ENCODE results near the gene ZSCAN5A.
"Not testable (repeated sequence)": the region's sequence is repeated elsewhere in the genome, so short reads cannot be mapped to it uniquely, and the experiment has no call there.

The ZSCAN5A gene

GRCh38 chr19:56270676-56271075, 44.0 kb downstream of the ZSCAN5A start:
- no peak for DNase-seq

DNA sequence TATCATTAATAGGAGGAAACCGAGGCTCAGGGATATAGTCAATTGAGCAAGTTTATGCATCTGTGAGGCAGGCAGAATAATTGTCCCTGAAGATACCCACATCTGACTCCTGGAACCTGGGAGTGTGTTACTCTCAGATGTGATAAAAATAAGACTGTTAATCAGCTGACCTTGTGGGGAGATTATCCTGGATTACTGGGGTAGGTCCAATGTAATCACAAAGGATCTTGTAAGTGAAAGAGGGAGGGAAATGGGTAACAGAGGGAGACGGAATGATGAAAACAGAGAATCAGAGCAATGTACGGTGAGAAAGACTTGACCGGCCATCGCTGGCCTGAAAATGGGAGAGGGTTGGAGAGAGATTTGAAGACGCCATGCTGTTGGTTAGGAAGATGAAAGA, 45.3 kb downstream of the ZSCAN5A start:
- DNase-seq: no peak

- DNase-seq: no peak
Measured at GRCh38 chr19:56266051-56266450, 48.6 kb downstream of the ZSCAN5A start.

DNA sequence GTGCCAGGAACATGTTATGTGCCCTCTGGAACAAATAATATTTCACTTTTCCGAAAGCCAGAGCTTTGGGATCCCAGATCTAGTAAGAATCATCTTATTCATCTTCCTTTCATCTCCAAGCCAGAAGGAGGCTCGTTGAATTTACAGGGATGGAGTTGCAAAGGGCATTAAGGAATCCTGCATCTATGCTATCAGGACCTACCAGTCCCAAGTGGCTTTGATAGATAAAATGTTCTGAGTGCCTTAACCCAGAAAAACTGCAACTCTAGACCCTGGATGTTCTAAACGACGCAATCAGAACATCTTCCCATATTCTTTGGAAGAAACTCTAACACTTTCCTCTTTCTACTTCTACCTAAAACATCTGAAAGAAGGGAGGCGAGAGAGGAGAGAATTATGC, 51.3 kb downstream of the ZSCAN5A start:
- no peak for DNase-seq

GRCh38 chr19:56261932-56262331, 52.7 kb downstream of the ZSCAN5A start:
- not testable (repeated sequence) for DNase-seq

GRCh38 chr19:56261145-56261544, 53.5 kb downstream of the ZSCAN5A start:
- DNase-seq: no peak

- no peak for DNase-seq
Measured at GRCh38 chr19:56258272-56258671, 56.4 kb downstream of the ZSCAN5A start.

GRCh38 chr19:56253737-56254136, 60.9 kb downstream of the ZSCAN5A start:
- DNase-seq: peak; percentile 39

GRCh38 chr19:56252699-56253422, 61.8 kb downstream of the ZSCAN5A start:
- DNase-seq: peak; percentile 8

GRCh38 chr19:56248736-56249338, 65.8 kb downstream of the ZSCAN5A start:
- DNase-seq: not testable (repeated sequence)

DNA sequence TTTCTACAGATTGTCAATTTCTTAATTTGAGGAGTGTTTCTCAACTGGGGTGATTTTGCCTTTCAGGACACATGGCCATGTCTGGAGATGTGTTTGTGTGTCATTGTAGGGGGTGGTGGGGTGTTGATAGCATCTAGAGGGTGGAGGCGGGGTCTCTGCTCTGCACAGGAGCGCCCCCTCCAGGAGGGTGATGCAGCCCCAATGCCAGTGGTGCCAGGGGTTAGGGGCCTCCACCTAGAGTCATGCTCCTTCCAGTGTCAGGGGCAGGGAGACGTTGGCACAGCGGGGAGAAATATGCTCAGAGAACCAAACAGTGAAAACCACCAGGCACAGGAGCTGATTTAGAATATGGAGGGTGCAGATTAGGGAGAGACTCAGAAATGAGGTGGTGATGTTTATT, 68.9 kb downstream of the ZSCAN5A start:
- not testable (repeated sequence) for DNase-seq

DNA sequence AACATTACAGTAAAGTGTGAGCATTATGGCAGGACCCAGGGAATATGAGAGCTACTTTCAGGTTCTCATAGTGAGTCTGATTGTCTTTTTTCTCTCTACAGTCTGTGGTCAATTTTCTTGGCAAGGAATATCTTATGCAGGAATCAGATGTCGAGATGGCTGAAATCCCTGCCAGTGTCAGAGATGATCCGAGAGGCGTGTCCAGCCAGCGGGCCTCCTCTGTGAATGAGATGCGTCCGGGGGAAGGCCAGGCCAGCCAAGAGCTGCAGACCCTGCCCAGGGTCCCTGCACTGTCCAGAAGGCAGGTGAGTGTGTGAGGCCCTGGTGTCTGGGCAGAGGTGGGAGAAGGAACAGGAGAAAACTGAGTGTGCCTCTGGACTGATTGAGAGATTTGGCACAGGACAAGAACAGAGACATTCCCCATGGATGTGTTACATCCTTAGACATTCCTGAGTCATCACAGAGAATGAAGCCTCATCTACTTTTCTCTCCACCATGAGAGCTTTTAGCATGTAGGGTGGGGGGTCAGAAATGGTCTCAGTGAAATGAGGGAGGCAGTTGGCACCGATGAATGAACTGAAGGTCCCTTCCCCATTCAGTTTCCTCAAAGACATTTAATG, 69.4 kb downstream of the ZSCAN5A start:
- no peak for DNase-seq

- no peak for DNase-seq
Measured at GRCh38 chr19:56223481-56223880, 91.2 kb downstream of the ZSCAN5A start.

- no peak for DNase-seq
Measured at GRCh38 chr19:56222901-56223300, 91.7 kb downstream of the ZSCAN5A start.

DNA sequence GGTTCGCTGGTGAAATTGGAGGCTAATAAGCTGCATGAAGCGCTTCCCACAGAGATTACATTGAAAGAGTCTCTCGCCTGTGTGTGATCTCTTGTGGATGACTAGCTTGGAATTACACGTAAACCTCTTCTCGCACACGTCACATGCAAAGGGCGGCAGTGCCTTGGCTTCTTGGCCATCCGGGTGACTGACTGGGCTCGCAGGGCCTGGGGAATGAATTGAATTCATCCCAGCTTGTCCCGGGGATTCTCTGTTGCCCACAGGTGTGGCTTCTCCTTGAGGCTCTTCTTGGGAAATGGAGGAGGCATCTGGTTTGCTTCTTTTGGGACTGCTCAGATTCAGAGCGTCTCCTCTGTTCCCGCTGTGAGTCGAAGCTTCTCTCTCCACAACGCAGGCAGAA, 92.8 kb downstream of the ZSCAN5A start:
- DNase-seq: no peak

DNA sequence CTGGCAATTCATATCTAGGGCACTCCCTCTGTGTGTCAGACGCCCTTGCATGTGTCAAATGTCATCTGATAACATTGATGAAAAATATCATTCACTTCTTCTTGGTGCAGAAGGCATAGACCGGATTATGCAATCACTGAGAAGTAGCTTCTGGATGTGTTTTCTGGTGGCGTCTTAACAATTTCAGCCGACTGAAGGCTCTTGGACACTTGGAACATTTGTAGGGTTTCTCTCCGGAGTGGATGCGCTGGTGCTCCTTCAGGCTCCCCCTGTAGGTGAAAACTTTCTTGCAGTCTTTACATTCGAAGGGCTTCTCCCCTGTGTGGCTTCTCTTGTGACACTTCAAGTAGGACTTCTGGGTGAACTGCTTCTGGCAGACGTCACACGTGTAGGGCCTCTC, 93.2 kb downstream of the ZSCAN5A start:
- not testable (repeated sequence) for DNase-seq

DNA sequence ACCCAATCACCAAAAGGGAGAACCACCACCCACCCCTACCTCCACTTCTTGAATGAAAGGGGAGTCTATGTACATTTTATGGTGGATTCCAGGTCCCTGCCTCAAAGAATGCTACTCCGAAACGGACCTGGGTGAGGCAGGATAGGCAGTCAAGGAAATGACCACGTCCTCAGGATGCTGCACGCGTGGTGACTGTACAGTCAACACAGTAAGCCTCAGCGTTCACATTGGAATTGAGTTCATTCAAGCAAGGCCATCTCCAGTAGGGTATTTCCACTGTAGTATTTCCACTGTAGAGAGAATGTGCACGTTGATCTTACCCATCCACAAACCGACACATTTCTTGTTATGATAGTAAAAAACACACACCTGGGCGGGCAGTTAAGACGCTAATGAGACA, 95.7 kb downstream of the ZSCAN5A start:
- DNase-seq: no peak

DNA sequence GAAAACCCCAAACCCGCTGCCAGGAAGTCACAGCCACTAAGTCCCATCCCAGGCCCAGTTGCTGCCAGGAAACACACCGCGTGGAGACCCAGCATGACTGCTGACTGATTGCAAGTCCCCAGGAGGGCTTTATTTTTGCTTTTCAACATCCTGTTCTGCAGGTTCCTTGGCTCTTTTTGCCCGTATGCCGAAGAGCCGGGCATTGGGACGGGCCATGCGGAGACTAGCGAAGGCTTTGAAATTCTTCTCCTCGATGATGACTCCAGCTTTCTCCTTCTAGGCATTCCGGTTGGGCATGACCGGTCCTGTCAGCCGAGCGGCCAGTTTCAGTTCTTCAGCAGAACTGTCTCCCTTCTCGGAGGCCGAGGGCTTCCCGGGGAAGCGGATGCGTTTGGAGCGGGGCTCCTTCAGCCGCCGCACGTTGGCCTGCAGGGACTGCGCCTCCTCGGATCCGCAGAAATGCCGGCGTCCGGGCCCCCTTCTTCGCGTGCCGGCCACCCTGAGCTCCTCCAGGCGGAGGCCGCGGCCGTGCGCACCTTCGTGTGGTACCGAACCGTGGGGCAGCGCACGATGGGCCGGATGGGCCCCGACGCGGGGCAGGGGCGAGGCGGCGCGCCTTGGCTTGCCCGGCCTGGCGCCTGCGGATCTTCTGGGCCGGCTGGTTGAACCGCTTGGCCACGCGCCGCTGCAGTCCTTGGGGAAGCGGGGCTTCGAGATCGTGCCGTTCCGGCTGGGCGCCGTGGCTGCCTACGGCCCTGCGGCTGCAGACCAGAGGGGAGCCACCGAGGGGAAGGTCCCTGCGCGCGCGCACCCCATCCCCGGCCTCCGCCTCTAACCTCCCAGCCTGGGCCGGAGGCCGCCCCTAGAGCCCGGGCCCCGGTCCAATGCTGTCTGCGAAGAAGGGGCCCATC, 97.3 kb downstream of the ZSCAN5A start:
- no peak for DNase-seq

- DNase-seq: no peak
Measured at GRCh38 chr19:56211718-56212117, 102.9 kb downstream of the ZSCAN5A start.

DNA sequence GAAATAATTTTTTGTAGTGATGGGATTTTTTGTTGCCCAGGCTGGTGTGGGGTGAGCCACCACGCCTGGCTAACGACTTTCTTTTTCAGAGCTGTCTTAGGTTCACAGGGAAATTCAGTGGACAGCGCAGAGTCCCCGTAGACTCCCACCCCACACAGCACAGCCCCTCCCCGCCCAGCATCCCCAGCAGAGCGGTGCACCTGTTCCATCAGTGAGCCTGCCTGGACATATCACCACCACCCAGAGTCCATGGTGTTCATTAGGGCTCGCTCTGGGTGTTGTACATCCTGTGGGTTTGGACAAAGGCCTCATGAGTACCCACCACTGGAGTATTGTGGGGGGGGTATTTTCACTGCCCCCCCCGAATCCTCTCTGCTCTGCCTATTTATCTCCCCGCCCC, 104.6 kb downstream of the ZSCAN5A start:
- not testable (repeated sequence) for DNase-seq

- no peak for DNase-seq
Measured at GRCh38 chr19:56209091-56209490, 105.5 kb downstream of the ZSCAN5A start.

GRCh38 chr19:56207581-56207980, 107.1 kb downstream of the ZSCAN5A start:
- DNase-seq: not testable (repeated sequence)

DNA sequence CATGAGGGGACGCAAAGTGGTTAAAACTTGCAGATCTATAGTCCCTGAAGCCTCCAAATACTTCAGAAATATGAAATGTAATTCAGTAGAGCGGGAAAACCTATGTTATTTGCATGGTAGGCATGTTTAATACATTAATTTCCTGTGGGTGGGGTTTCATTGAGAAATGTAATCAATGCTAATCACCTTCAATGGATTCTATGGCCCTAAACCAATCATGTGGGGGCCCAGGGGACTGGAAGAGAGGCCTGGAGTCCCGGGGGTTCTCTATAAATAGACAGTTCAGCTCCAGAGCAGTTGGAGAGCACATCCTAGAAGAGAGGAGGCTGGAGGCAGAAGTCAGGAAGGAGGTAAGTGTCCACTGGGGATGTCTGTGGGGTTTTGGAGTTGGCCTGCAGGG, 112.7 kb downstream of the ZSCAN5A start, which contains the start of gene ZSCAN5C:
Gene ZSCAN5C (plus strand): TSS at position 301 of the 400 bp plus-strand sequence. CDS start 3,641 bp downstream, outside the sequence.
- DNase-seq: no peak
